GM18505 (cell line): ENCODE results near the gene ENTPD5.
"Not testable (repeated sequence)": the region's sequence is repeated elsewhere in the genome, so short reads cannot be mapped to it uniquely, and the experiment has no call there.

ENCODE experiments used
- ATAC-seq: cut with Tn5 transposase; IDR thresholded peaks from one replicate; pipeline ENCODE4 v1.9.1; 2021; ENCODE audit not compliant: unreplicated experiment
- POLR2A ChIP-seq: IDR thresholded peaks from 4 replicates; pipeline ENCODE4 v1.6.1; 2011; ENCODE audit warnings: borderline replicate concordance; ENCODE audit not compliant: insufficient read depth, insufficient read length; ENCODE audit errors: extremely low read depth

ENTPD5 gene

GRCh38 chr14:73944432-73945158 lies 74.5 kb downstream of the ENTPD5 start:
- ATAC-seq = no peak

GRCh38 chr14:73943083-73943482 lies 76.0 kb downstream of the ENTPD5 start:
- TF ChIP-seq POLR2A = no peak

More at GRCh38 chr14:73944432-73945158, 74.5 kb downstream of the ENTPD5 start:
- TF ChIP-seq POLR2A = no peak

GRCh38 chr14:73942180-73942579 lies 76.9 kb downstream of the ENTPD5 start:
- ATAC-seq = no peak
- TF ChIP-seq POLR2A = no peak

More at GRCh38 chr14:73943083-73943482, 76.0 kb downstream of the ENTPD5 start:
- no peak for ATAC-seq

GRCh38 chr14:73937012-73937411 lies 82.1 kb downstream of the ENTPD5 start:
- ATAC-seq = no peak
- no peak for TF ChIP-seq POLR2A

GRCh38 chr14:73936548-73936947 lies 82.5 kb downstream of the ENTPD5 start:
- no peak for ATAC-seq
- no peak for TF ChIP-seq POLR2A

- TF ChIP-seq POLR2A = no peak
- ATAC-seq = no peak
Measured at GRCh38 chr14:73935666-73936065, 83.4 kb downstream of the ENTPD5 start.

GRCh38 chr14:73924337-73924736 lies 94.8 kb downstream of the ENTPD5 start:
- no peak for ATAC-seq
- TF ChIP-seq POLR2A = no peak

- not testable (repeated sequence) for ATAC-seq
Measured at GRCh38 chr14:73919457-73919856, 99.6 kb downstream of the ENTPD5 start.

- no peak for ATAC-seq
- TF ChIP-seq POLR2A = no peak
Measured at GRCh38 chr14:73916324-73916723, 102.8 kb downstream of the ENTPD5 start.

GRCh38 chr14:73913256-73913655 lies 105.8 kb downstream of the ENTPD5 start:
- ATAC-seq = no peak

GRCh38 chr14:73909681-73910080 lies 109.4 kb downstream of the ENTPD5 start:
- ATAC-seq = no peak
- TF ChIP-seq POLR2A = no peak

More at GRCh38 chr14:73913256-73913655, 105.8 kb downstream of the ENTPD5 start:
- TF ChIP-seq POLR2A = no peak
